Mucosa of descending colon (tissue), 3 donors: ENCODE data around the gene CAMSAP1. TPM values are rescaled to one million over a fixed set of nuclear protein-coding genes. Genes with fewer than 3 reads are reported as not detected.

Source experiments
- ATAC-seq: fragments of 200-7000 bp; cut with Tn5 transposase; one replicate; pipeline ENCODE4 v1.9.1; 2020; ENCODE audit warnings: mild to moderate bottlenecking, moderate library complexity
- DNase-seq, 3 donors: peaks; one replicate each; pipeline ENCODE4 v3.0.0-alpha.2; 2020
- H3K36me3 ChIP-seq: fragments of 200-600 bp; one replicate; pipeline ENCODE4 v1.8.0; 2021; ENCODE audit warnings: low read depth, mild to moderate bottlenecking
- H3K4me1 ChIP-seq: fragments of 200-600 bp; one replicate; pipeline ENCODE4 v1.8.0; 2021; ENCODE audit warnings: low read depth, mild to moderate bottlenecking
- H3K4me3 ChIP-seq: fragments of 200-600 bp; one replicate; pipeline ENCODE4 v1.8.0; 2021; ENCODE audit warnings: mild to moderate bottlenecking
- H3K9me3 ChIP-seq: fragments of 200-600 bp; one replicate; pipeline ENCODE4 v1.8.0; 2021; ENCODE audit warnings: mild to moderate bottlenecking
- CTCF ChIP-seq: fragments of 200-600 bp; IDR thresholded peaks from one replicate; pipeline ENCODE4 v1.8.0; 2022; ENCODE audit warnings: antibody characterized with exemption, mild to moderate bottlenecking
- intact Hi-C, 2 donors: fragments of 100-400 bp; cut with DNase I in 1 of 2; cut with micrococcal nuclease in 1 of 2; formaldehyde crosslinking; loops; one replicate each; pipeline versions ENCODE4 v1.11.0 to v1.11.1; 2022; cut with DNase I, micrococcal nuclease
- total RNA-seq, 3 donors: library from RNA; stranded (reverse); fragmentation: NEBNext Ultra II Directional in 2 of 3; extraction: Animal tissue kit (Norgen Biotek cat#: 25700) in 2 of 3; gene quantifications; one replicate each; pipeline versions ENCODE4 v1.2.1 to v1.2.4, GENCODE V29; 2021 to 2023
- donor health status: DM: no; HTN: no; CAD: no; lungs with moderate emphysema.
- donor health status: DM: no; HTN: no; CAD: no.
- donor health status: DM: no; HTN: yes; CAD: no.

Gene CAMSAP1
- total RNA-seq, 3 donors from 2014 or later, result 11.5 to 37.8 (median 14.3) TPM

- no peaks in the 10 kb centered on the region for H3K36me3 ChIP-seq
- no peak for TF ChIP-seq CTCF
- DNase-seq, result no peak
- H3K9me3 ChIP-seq, result no peaks in the 10 kb centered on the region
- intact Hi-C loops, result no loop called here
- ATAC-seq, result no peak
- H3K4me3 ChIP-seq, result no peak overlapping the region
- H3K4me1 ChIP-seq, result peaks cover 2% of the 10 kb centered on the region
These were observed 4.0 kb downstream of the CAMSAP1 start for GRCh38 chr9:135903358-135903656.

GRCh38 chr9:135902655-135903357, 4.5 kb downstream of the CAMSAP1 start:
- intact Hi-C loops, result no loop called here
- Histone ChIP-seq H3K4me3 (no peak overlapping the region), H3K36me3 (no peaks in the 10 kb centered on the region), H3K4me1 (no peaks in the 10 kb centered on the region), H3K9me3 (no peaks in the 10 kb centered on the region)
- TF ChIP-seq CTCF, result no peak
- DNase-seq (no peak), ATAC-seq (no peak)

- Histone ChIP-seq H3K4me3 (no peak overlapping the region), H3K9me3 (no peaks in the 10 kb centered on the region), H3K4me1 (no peaks in the 10 kb centered on the region), H3K36me3 (no peaks in the 10 kb centered on the region)
- intact Hi-C loops, result no loop called here
- no peak for ATAC-seq
- DNase-seq, result no peak
- no peak for TF ChIP-seq CTCF
These were observed 5.5 kb downstream of the CAMSAP1 start for GRCh38 chr9:135901826-135902225.

- DNase-seq (no peak), ATAC-seq (no peak)
- TF ChIP-seq CTCF, result no peak
- no peaks in the 10 kb centered on the region for H3K36me3 ChIP-seq
- H3K4me1 ChIP-seq, result no peaks in the 10 kb centered on the region
- H3K9me3 ChIP-seq, result no peaks in the 10 kb centered on the region
- intact Hi-C loops, result no loop called here
- no peak overlapping the region for H3K4me3 ChIP-seq
These were observed 6.2 kb downstream of the CAMSAP1 start for GRCh38 chr9:135901031-135901758.

- no peaks in the 10 kb centered on the region for H3K36me3 ChIP-seq
- DNase-seq (no peak), ATAC-seq (no peak)
- no peak for TF ChIP-seq CTCF
- H3K4me1 ChIP-seq, result no peaks in the 10 kb centered on the region
- H3K4me3 ChIP-seq, result no peak overlapping the region
- intact Hi-C loops, result no loop called here
- no peaks in the 10 kb centered on the region for H3K9me3 ChIP-seq
These were observed 8.5 kb downstream of the CAMSAP1 start for GRCh38 chr9:135898634-135899407.
